Subcutaneous adipose tissue (tissue), 4 donors: ENCODE results near the gene TCF23. TPM values are rescaled to one million over a fixed set of nuclear protein-coding genes. Genes with fewer than 3 reads are reported as not detected.

Experiments used
- CTCF ChIP-seq: fragments of 450-650 bp; IDR thresholded peaks from one replicate; pipeline ENCODE4 v1.5.1; 2016; ENCODE audit warnings: low read depth, mild to moderate bottlenecking, control low read depth, antibody characterized with exemption, moderate library complexity
- total RNA-seq, 4 donors: library from RNA; depleted of rRNA; stranded (reverse); fragments of >200 nt; gene quantifications; one replicate each; pipeline ENCODE4 v1.1.0, GENCODE V29; 2016

Gene TCF23
- total RNA-seq, 4 donors from 2014 or later = under 0.01 TPM; not detected in 3

GRCh38 chr2:27179344-27180000 lies 30.7 kb downstream of the TCF23 start:
- no peak for TF ChIP-seq CTCF

- TF ChIP-seq CTCF = no peak
These were observed 33.5 kb downstream of the TCF23 start for GRCh38 chr2:27182346-27182745.

- no peak for TF ChIP-seq CTCF
These were observed 35.3 kb downstream of the TCF23 start for GRCh38 chr2:27184115-27184514.

- TF ChIP-seq CTCF = no peak
These were observed 36.7 kb downstream of the TCF23 start for GRCh38 chr2:27185331-27186026.

- TF ChIP-seq CTCF = no peak
These were observed 38.0 kb downstream of the TCF23 start for GRCh38 chr2:27186613-27187345.

GRCh38 chr2:27189989-27190388 lies 41.2 kb downstream of the TCF23 start:
- no peak for TF ChIP-seq CTCF
